Measurements from ENCODE around the gene SLC22A17.

DNA sequence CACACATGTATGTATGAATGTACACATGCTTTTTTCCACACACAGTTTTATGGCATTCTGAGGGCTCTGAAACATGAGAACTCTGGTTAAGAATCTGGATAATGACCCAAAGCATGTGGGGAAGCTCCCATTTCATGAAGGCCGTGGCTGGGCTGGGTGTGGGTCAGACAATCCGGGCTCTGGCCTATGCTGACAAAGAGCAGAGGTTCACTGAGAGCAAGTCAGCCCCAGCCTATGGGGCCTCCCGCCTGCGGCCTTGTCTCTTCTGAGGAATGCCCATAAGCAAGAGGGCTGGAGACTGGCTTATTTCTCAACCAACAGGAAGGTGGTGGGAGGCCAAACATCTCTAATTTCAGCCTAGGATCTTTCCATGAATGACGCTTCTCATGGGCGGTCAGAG is 46.9 kb upstream of the SLC22A17 start:
- TF ChIP-seq, protein P1, sequence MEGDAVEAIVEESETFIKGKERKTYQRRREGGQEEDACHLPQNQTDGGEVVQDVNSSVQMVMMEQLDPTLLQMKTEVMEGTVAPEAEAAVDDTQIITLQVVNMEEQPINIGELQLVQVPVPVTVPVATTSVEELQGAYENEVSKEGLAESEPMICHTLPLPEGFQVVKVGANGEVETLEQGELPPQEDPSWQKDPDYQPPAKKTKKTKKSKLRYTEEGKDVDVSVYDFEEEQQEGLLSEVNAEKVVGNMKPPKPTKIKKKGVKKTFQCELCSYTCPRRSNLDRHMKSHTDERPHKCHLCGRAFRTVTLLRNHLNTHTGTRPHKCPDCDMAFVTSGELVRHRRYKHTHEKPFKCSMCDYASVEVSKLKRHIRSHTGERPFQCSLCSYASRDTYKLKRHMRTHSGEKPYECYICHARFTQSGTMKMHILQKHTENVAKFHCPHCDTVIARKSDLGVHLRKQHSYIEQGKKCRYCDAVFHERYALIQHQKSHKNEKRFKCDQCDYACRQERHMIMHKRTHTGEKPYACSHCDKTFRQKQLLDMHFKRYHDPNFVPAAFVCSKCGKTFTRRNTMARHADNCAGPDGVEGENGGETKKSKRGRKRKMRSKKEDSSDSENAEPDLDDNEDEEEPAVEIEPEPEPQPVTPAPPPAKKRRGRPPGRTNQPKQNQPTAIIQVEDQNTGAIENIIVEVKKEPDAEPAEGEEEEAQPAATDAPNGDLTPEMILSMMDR (IDR thresholded peaks at IDR 0.05; ENCODE audit: low read depth, low read length, poor library complexity, severe bottlenecking): no peak
- no peak for TF ChIP-seq EZH2phosphoT487 (IDR thresholded peaks at IDR 0.05; ENCODE audit: borderline replicate concordance, low read length)
